ENCODE data around the gene PLCB3. TPM values are rescaled to one million over a fixed set of nuclear protein-coding genes. Genes with fewer than 3 reads are reported as not detected.

Gene PLCB3
- total RNA-seq, 1 donor from 2014 or later, result 23.4 TPM

DNA sequence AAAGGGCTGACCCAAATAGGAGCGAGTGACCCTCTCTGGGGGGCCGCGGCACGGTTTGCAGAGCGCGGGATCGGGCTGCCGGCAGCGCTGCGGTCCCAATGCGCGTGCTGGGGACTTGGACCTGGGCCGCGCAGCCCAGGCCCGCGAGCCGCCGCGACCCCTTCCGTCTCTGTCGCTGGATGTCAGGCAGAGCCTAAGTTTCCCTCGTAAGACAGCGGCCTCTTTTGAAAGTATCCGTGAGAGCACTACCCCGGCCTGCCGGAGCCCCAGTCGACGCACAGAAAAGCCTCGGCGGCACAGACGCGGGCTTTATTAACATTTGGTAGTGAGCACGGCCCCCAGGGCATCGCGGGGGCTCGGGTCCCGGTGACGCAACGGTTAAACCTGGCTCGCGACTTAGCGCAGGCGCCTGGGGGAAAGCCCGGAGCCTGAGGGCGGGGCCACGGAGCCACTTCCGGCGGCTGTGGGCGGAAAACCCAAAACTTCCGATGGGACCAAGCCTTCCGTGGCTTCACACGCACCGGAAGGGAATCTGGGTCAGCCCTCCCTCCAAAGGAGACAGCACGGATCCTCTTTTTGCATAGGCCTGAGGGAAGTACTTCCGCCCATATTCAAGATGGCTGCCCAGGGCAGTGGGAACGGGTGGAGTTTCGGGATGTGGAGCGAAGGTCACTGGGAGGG, 18.4 kb downstream of the PLCB3 start:
- peak overlapping the region; percentile 91 for H3K4me3 Mint-ChIP-seq (ENCODE audit: low read depth)

DNA sequence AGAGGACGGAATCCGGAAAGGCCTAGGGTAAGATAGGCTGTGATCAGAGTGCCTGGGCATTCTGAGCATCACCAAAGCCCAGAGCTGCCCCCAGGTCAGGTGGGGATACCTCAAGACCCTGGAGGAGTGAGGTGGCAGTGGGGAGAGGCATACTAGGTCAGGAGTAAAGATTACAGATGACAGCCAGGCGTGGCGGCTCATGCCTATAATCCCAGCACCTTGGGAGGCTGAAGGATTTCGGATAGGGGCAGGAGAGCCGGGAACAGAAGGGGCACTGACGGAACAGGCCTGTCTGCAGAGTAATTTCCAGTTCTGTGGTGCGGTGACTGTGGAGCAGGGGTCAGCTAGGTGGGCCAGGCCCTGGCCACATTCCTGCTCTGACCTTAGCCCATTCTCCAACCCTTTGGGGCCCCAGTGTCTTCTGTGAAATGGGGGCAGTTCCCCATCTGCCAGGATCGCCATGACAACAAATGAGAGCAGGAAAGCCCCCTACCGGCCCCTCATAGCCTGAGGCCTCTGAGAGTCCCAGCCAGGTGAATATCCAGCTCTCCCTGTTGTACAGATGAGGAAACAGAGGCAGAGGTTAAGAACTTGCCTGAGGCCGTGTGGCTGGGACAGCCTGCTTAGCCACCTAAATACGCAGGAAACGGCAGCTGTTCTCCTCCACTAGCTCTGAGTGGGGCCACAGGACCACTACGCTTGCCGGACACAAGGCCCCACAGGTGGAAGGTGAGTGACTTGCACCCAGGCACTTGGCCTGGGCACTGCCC, 23.9 kb downstream of the PLCB3 start:
- Mint-ChIP-seq H3K4me1 (ENCODE audit: low read depth) (peaks cover 6% of the 10 kb centered on the region), H3K27me3 (ENCODE audit: low read depth) (no peaks in the 10 kb centered on the region), H3K36me3 (ENCODE audit: low read depth) (peaks cover 15% of the 10 kb centered on the region), H3K4me3 (ENCODE audit: low read depth) (no peak overlapping the region), H3K9me3 (no peaks in the 10 kb centered on the region), H3K27ac (no peak overlapping the region)
- intact Hi-C loops (cut with micrococcal nuclease), result no loop called here
- no peak for DNase-seq (ENCODE audit: low spot score)

More for the DNA sequence above, 18.4 kb downstream of the PLCB3 start:
- peak overlapping the region; percentile 84 for H3K27ac Mint-ChIP-seq
- no peaks in the 10 kb centered on the region for H3K27me3 Mint-ChIP-seq (ENCODE audit: low read depth)
- peaks cover 11% of the 10 kb centered on the region for H3K36me3 Mint-ChIP-seq (ENCODE audit: low read depth)
- DNase-seq (ENCODE audit: low spot score), result peak; percentile 97
- no peaks in the 10 kb centered on the region for H3K9me3 Mint-ChIP-seq
- intact Hi-C loops (cut with micrococcal nuclease), result loop anchor here (1.0 to 2.0 kb wide), 7 partner anchors 16 to 83 kb away; partner anchors contain the start of genes FERMT3, FKBP2, GPR137 and PLCB3
- peaks cover 15% of the 10 kb centered on the region for H3K4me1 Mint-ChIP-seq (ENCODE audit: low read depth)

DNA sequence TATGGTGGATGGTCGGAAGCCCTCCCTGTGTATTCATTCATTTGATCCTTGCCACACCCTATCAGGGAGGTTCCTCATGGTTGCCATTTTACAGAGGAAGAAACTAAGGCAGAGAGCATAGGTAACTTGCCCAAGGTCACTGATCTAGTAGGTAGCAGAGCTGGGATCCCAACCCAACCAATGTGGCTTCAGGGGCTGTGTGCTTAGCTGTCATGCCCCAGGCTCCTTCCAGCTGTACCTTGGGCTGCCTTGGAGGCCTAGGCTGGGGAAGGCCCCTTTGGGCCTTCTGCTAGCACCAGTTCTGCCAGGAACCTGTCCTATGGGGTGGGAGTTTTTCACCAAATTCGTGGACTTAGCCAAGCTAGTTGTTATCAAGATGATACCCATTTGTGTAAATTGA, 24.5 kb downstream of the PLCB3 start:
- intact Hi-C loops (cut with micrococcal nuclease), result no loop called here
- Mint-ChIP-seq H3K27ac (no peak overlapping the region), H3K36me3 (ENCODE audit: low read depth) (peaks cover 15% of the 10 kb centered on the region), H3K4me3 (ENCODE audit: low read depth) (no peak overlapping the region), H3K9me3 (no peaks in the 10 kb centered on the region), H3K4me1 (ENCODE audit: low read depth) (peaks cover 6% of the 10 kb centered on the region), H3K27me3 (ENCODE audit: low read depth) (no peaks in the 10 kb centered on the region)
- no peak for DNase-seq (ENCODE audit: low spot score)

DNA sequence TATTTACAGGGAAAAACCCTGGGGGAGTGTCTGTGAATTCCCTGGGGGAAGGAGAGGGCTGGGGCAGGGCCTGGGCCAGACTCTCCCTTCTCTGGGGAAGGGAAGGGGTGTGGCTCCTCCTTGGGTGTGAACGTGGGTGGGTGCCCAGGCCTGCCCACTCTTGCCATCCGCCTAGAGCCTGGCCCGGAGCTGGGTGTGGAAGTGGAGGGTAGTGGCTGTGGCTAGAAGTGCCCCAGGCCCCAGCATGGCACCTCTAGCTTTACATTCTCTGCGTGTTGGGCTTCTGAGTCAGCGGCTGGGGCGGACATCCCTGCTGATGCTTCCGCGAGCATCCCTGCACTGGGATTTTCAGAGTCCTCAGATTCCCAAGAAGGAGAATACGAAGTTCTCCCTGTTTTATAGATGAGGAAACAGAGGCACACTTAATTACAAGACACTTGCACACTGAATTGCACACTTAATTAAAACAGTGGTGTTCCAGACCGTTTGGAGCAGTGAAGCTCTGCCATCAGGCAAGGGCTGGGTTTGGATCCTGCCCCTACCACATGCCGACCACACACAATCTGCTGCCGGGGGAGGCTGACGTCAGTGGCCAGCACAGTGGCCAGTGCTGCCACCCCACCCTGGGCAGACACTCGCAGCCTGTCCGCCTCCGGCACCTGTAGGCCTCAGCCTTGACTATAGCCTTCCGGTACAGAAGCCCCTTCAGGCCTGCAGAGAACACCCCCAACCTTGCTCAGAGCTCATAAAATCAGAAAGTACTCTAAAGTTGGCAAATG, 25.5 kb downstream of the PLCB3 start:
- H3K4me3 Mint-ChIP-seq (ENCODE audit: low read depth), result no peak overlapping the region
- H3K27ac Mint-ChIP-seq, result no peak overlapping the region
- H3K27me3 Mint-ChIP-seq (ENCODE audit: low read depth), result no peaks in the 10 kb centered on the region
- H3K36me3 Mint-ChIP-seq (ENCODE audit: low read depth), result peaks cover 23% of the 10 kb centered on the region
- no peaks in the 10 kb centered on the region for H3K9me3 Mint-ChIP-seq
- no peak for DNase-seq (ENCODE audit: low spot score)
- intact Hi-C loops (cut with micrococcal nuclease), result no loop called here
- peaks cover 5% of the 10 kb centered on the region for H3K4me1 Mint-ChIP-seq (ENCODE audit: low read depth)

DNA sequence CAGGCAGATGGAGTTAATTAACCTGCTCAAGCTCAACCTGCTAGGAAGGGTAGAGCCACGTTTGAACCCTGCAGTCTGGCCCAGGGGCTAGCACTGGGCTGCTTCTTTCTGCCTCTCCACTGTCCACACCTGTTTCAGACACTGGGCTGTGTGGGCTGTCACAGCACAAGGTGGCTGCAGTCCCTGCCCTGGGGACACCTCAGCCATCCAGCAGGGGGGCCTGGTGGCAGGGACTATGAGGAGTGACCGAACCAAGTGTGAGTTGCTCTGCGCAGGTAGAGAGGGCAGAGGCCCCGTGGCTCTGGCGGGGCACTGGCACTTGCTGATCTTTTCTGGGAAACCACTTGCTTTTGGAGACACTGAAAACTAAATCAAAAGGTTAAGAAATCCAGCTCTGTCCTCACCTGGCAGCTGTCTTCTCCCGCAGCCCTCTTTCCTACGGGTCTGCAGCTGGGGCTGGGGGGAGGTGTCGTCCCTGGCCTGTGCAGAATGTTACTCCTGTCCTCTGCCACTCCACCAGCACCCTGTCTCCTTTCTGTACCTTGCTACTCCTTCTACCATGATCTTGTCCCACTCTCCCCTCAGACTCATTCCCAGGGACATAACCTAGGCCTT, 27.4 kb downstream of the PLCB3 start:
- no peaks in the 10 kb centered on the region for H3K27me3 Mint-ChIP-seq (ENCODE audit: low read depth)
- no peak overlapping the region for H3K4me3 Mint-ChIP-seq (ENCODE audit: low read depth)

DNA sequence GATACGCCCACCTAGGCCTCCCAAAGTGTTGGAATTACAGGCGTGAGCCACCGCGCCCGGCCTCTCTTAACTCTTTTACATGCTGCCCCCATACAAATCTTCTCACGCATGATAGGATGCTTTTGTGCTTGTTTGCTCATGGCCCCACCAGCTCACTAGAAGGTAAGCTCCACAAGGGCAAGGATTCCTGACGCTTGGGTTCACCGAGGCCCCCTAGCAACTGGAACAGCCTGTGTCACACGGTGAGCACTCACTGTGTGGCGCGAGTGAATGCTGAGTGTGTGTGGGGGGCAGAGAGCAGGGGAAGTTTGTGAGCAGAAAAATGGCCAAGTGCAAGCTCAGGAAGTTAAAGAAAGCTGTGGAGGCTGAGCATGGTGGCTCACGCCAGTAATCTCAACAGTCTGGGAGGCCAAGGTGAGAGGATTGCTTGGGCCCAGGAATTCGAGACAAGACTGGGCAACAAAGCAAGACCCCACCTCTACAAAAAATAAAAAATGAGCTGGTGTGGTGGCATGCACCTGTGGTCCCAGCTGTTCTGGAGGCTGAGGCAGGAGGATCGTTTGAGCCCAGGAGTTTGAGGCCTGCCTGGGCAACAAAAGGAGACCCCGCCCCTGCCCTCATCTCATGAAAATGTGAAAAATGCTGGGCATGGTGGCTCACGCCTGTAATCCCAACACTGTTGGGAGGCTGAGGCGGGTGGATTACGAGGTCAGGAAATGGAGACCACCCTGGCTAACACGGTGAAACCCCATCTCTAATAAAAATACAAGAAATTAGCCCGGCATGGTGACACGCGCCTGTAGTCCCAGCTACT, 30.8 kb downstream of the PLCB3 start:
- Mint-ChIP-seq H3K4me3 (ENCODE audit: low read depth) (no peak overlapping the region), H3K27ac (no peak overlapping the region)

More for the DNA sequence above, 27.4 kb downstream of the PLCB3 start:
- H3K27ac Mint-ChIP-seq, result no peak overlapping the region
- no peak for DNase-seq (ENCODE audit: low spot score)
- H3K36me3 Mint-ChIP-seq (ENCODE audit: low read depth), result peaks cover 20% of the 10 kb centered on the region
- H3K4me1 Mint-ChIP-seq (ENCODE audit: low read depth), result peaks cover 4% of the 10 kb centered on the region
- intact Hi-C loops (cut with micrococcal nuclease), result no loop called here
- no peaks in the 10 kb centered on the region for H3K9me3 Mint-ChIP-seq

DNA sequence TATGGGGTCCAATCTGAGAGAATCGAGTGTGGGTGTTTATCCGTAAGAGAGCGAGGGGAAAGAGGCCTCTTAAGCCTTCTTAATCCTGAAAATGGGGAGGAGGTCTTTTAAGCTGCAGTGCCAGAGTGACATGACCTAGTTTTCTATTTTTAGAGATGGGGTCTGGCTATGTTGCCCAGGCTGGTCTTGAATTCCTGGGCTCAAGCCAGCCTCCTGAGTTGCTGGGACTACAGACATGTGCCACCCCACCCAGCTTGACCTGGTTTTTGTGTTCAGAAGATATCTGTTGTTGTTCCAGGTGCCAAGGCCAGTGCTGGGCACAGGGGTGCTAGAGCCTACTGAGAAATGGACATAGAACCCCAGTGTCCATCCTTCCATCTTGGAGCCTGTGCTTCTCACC, 31.8 kb downstream of the PLCB3 start:
- Mint-ChIP-seq H3K9me3 (no peaks in the 10 kb centered on the region), H3K4me1 (ENCODE audit: low read depth) (peaks cover 9% of the 10 kb centered on the region), H3K4me3 (ENCODE audit: low read depth) (peak overlapping the region; percentile 45), H3K27me3 (ENCODE audit: low read depth) (no peaks in the 10 kb centered on the region), H3K27ac (no peak overlapping the region), H3K36me3 (ENCODE audit: low read depth) (peaks cover 16% of the 10 kb centered on the region)
- intact Hi-C loops (cut with micrococcal nuclease), result no loop called here
- DNase-seq (ENCODE audit: low spot score), result no peak

More for the DNA sequence above, 30.8 kb downstream of the PLCB3 start:
- intact Hi-C loops (cut with micrococcal nuclease), result no loop called here
- Mint-ChIP-seq H3K36me3 (ENCODE audit: low read depth) (peaks cover 16% of the 10 kb centered on the region), H3K4me1 (ENCODE audit: low read depth) (peaks cover 9% of the 10 kb centered on the region), H3K9me3 (no peaks in the 10 kb centered on the region), H3K27me3 (ENCODE audit: low read depth) (no peaks in the 10 kb centered on the region)
- no peak for DNase-seq (ENCODE audit: low spot score)

DNA sequence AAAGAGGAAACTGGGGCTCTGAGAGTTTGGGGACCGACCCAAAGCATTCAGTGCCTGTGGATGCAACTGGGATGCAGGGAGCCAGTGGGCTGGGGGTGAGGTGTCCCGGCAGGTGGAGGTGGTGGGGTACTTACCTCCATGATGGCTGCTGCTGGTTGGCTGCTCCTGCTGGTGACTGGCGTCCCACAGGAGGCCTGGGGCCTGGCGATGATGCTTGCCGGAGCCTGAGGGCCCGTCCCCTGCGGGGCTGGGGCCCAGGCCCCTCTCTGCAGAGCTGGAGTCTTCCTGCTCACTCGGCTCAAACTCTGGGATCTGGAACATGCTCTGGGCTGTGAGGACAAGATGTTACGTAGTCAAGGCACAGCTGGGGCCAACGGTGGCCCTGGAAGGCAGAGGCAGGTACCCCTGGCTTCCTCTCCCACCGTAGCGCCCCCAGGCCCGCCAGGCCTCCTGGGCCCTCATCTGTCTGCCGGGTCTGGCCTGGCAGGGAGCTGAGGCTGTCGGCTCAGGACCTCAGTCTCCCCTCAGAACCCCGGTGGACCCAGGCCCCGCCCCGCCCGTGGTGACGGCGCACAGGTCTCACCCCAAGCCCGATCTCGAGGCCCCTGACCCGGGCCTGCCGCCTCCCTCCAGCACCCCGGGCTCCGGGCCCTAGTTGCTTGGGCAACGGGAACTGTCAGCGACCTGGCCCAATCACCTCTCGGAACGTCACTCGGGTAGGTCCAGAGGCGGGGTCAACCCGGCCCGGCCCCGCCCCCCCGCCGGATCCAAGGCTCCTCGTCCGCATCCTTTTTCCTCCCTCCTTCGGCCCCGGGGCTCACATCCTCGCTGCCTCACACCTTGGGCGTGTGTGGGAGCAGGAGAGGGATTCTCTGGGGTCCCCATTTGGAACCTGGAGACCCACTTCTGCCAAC, 33.0 kb downstream of the PLCB3 start, which contains the start of gene BAD:
Gene BAD, minus strand, starts transcription at position 618 of the 914 bp plus-strand sequence. Its CDS starts 297 bp downstream, at position 321.
- peak within 1 kb of the TSS; percentile 93 for H3K27ac Mint-ChIP-seq
- DNase-seq (ENCODE audit: low spot score), result peak; percentile 88
- H3K27me3 Mint-ChIP-seq (ENCODE audit: low read depth), result no peaks in the 10 kb centered on the region
- peaks cover 9% of the 10 kb centered on the region for H3K4me1 Mint-ChIP-seq (ENCODE audit: low read depth)
- intact Hi-C loops (cut with micrococcal nuclease), result loop anchor here (2.0 kb wide), 2 partner anchors 20 to 44 kb away; partner anchors contain the start of genes ESRRA and FKBP2
- H3K36me3 Mint-ChIP-seq (ENCODE audit: low read depth), result peaks cover 8% of the 10 kb centered on the region
- peak within 1 kb of the TSS; percentile 85 for H3K4me3 Mint-ChIP-seq (ENCODE audit: low read depth)
- H3K9me3 Mint-ChIP-seq, result no peaks in the 10 kb centered on the region

DNA sequence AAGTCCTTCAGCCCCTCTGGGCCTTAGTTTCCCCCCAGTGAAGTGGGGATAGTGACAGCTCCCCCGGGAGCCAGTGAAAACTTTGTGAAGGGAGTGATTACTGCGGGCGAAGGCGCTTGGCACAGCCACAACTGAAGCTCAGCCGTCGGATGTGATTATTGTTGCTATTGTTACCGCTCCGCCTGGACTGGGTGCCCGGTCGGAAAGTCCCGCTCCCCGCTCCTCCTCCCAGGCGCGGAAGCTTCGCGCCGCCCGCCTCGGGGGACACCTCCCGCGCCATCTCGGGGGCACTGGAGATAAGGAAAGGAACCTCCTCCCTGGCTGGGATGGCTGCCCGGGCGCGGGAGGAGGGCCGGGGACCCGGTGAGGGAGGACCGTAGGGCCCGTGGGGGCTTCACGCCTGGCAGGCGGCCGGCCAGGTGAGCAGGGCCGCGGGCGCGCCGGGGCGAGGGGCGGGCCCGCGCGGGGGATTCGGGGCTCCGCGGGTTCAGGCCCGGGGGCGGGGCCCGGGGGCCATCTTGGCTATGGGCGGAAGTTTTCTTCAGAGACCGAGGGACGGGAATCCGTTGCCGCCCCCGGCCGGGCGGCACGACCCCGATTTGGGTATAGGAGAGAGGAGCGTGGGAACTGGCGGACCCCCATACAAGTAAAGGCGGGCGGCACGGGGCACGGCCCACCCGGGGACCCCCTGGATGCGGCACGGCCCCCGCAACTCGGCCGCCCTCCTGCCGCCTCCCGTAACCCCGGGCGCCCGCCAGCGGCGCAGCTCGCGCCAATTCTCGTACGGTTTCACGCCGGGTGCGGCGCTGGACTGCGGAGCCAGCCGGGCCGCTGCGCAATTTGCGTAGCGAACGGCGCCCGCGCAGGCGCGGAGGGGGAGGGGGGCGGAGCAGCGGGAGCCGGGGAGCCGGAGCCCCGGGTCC, 33.9 kb downstream of the PLCB3 start, which contains the start of gene GPR137:
Gene GPR137, plus strand, starts transcription at position 887 of the 923 bp plus-strand sequence. CDS start 677 bp downstream, outside the sequence.
- peaks cover 8% of the 10 kb centered on the region for H3K36me3 Mint-ChIP-seq (ENCODE audit: low read depth)
- peak within 1 kb of the TSS; percentile 93 for H3K27ac Mint-ChIP-seq
- H3K4me1 Mint-ChIP-seq (ENCODE audit: low read depth), result peaks cover 9% of the 10 kb centered on the region
- peak; percentile 89 for DNase-seq (ENCODE audit: low spot score)
- peak within 1 kb of the TSS; percentile 85 for H3K4me3 Mint-ChIP-seq (ENCODE audit: low read depth)
- H3K9me3 Mint-ChIP-seq, result no peaks in the 10 kb centered on the region
- peaks cover 4% of the 10 kb centered on the region for H3K27me3 Mint-ChIP-seq (ENCODE audit: low read depth)
- intact Hi-C loops (cut with micrococcal nuclease), result loop anchor here (1.0 to 2.0 kb wide), 4 partner anchors 15 to 44 kb away; partner anchors contain the start of genes ESRRA, FKBP2 and TRMT112
